ENCODE measurements around the gene MYT1. TPM values are rescaled to one million over a fixed set of nuclear protein-coding genes. Genes with fewer than 3 reads are reported as not detected.
A peak's percentile ranks its signal among the peaks of the same experiment; 100 is the strongest.
"Not testable (repeated sequence)": the region's sequence is repeated elsewhere in the genome, so short reads cannot be mapped to it uniquely, and the experiment has no call there.

MYT1 gene
- polyA plus RNA-seq, 6 donors from 2014 or later, result not detected

GRCh38 chr20:64276817-64277216 is 112.6 kb downstream of the MYT1 start:
- H3K9me3 Mint-ChIP-seq, result no peaks in the 10 kb centered on the region
- no peaks in the 10 kb centered on the region for H3K27me3 Mint-ChIP-seq
- no peak for DNase-seq
- no peak overlapping the region for H3K27ac Mint-ChIP-seq
- H3K36me3 Mint-ChIP-seq, result peaks cover 16% of the 10 kb centered on the region in 2 donors
- ATAC-seq (ENCODE audit: low read depth in 2 of 2), result no peak
- H3K4me1 Mint-ChIP-seq, result peaks cover 1 to 6% (median 1%) of the 10 kb centered on the region in 3 donors
- no peak overlapping the region for H3K4me3 Mint-ChIP-seq

- no peak for DNase-seq
- peaks cover 13 to 16% of the 10 kb centered on the region in 2 donors for H3K36me3 Mint-ChIP-seq
- H3K27me3 Mint-ChIP-seq, result no peaks in the 10 kb centered on the region
- H3K9me3 Mint-ChIP-seq, result no peaks in the 10 kb centered on the region
- H3K4me1 Mint-ChIP-seq, result peaks cover 0 to 6% (median 0%) of the 10 kb centered on the region in 3 donors
- peak overlapping the region in 1 of 6 donors; percentile 7 for H3K27ac Mint-ChIP-seq
- ATAC-seq (ENCODE audit: low read depth in 2 of 2), result no peak
- no peak overlapping the region for H3K4me3 Mint-ChIP-seq
These were observed 113.5 kb downstream of the MYT1 start for GRCh38 chr20:64277571-64278316.

DNA sequence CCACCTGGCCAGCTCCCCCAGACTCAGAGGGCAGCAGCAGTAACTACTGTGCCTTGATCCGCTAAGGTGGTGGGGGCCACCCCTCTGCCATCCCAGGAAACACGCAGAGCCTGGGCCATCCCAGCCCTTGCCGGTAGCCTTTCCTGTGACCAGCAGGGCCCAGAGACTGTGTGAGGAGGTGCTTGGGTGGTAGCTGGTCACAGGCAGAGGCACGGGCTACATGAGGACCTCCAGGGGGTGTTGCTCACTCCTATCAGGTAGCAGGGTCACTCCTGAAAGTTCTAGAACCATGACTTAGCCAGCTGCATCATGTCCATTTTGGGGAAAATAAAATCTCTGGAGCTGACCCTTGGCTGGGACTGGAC is 114.0 kb downstream of the MYT1 start:
- Mint-ChIP-seq H3K36me3 (peaks cover 8 to 11% of the 10 kb centered on the region in 2 donors), H3K27me3 (no peaks in the 10 kb centered on the region), H3K27ac (no peak overlapping the region), H3K4me3 (no peak overlapping the region), H3K4me1 (peaks cover 0 to 6% (median 0%) of the 10 kb centered on the region in 3 donors), H3K9me3 (no peaks in the 10 kb centered on the region)
- no peak for DNase-seq
- no peak for ATAC-seq (ENCODE audit: low read depth in 2 of 2)

GRCh38 chr20:64279826-64280459 is 115.7 kb downstream of the MYT1 start:
- Mint-ChIP-seq H3K9me3 (no peaks in the 10 kb centered on the region), H3K4me3 (no peak overlapping the region), H3K27ac (peak overlapping the region in 1 of 6 donors; percentile 64), H3K36me3 (peaks cover 0 to 7% of the 10 kb centered on the region in 2 donors), H3K27me3 (no peaks in the 10 kb centered on the region), H3K4me1 (peaks cover 0 to 9% (median 0%) of the 10 kb centered on the region in 3 donors)
- ATAC-seq (ENCODE audit: low read depth in 2 of 2) (no peak), DNase-seq (no peak)

- Mint-ChIP-seq H3K27ac (peak overlapping the region in 2 of 6 donors; percentile 44 to 64), H3K27me3 (no peaks in the 10 kb centered on the region), H3K36me3 (peaks cover 0 to 7% of the 10 kb centered on the region in 2 donors), H3K4me1 (peaks cover 0 to 9% (median 0%) of the 10 kb centered on the region in 3 donors), H3K9me3 (no peaks in the 10 kb centered on the region), H3K4me3 (no peak overlapping the region)
- no peak for DNase-seq
- no peak for ATAC-seq (ENCODE audit: low read depth in 2 of 2)
These were observed 116.2 kb downstream of the MYT1 start for GRCh38 chr20:64280460-64280843.

- ATAC-seq (ENCODE audit: low read depth in 2 of 2) (no peak), DNase-seq (no peak)
- H3K4me3 Mint-ChIP-seq, result no peak overlapping the region
- no peaks in the 10 kb centered on the region for H3K36me3 Mint-ChIP-seq
- peaks cover 0 to 9% (median 0%) of the 10 kb centered on the region in 3 donors for H3K4me1 Mint-ChIP-seq
- no peaks in the 10 kb centered on the region for H3K9me3 Mint-ChIP-seq
- H3K27ac Mint-ChIP-seq, result no peak overlapping the region
- H3K27me3 Mint-ChIP-seq, result no peaks in the 10 kb centered on the region
These were observed 119.4 kb downstream of the MYT1 start for GRCh38 chr20:64283646-64284045.

DNA sequence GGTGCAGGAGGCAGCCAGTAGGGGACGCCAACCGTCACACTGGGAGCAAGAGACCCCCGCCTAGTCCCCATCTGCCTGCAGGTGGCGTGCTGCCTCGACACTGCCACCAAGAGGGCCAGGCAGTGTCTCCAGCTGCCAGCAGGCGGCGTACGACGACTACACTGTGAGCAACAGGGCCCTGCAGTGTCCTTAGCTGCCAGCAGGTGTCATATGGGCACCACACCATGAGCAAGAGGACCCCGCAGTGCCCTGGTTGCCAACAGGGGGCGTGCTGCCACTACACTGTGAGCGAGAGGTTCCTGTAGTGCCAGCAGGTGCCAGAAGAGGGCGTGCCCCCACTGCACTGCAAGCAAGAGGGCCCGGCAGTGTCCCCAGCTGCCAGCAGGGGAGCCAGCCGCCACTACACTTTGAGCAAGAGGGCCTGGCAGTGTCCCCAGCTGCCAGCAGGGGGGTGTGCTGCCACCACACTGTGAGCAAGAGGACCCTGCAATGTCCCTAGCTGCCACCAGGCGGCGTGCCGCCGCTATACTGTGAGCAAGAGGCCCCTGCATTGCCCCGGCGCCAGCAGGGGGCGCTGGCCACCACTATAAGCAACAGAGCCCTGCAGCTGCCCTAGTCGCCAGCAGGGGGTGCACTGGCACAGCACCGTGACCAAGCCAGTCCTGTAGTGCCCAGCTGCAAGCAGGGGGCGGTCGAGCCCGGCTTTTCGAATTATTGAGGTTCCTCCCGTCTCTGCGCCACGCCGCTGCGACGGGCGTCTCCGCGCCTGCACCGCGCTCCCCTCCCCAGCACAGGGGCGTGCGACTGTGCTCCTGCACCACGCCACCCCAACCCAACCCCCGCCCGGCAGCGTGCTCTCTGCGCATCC is 121.6 kb downstream of the MYT1 start:
- H3K9me3 Mint-ChIP-seq, H3K4me3 Mint-ChIP-seq, H3K27me3 Mint-ChIP-seq, H3K4me1 Mint-ChIP-seq, H3K36me3 Mint-ChIP-seq: not testable (repeated sequence)
- ATAC-seq (ENCODE audit: low read depth in 2 of 2) (peak; percentile 83 to 87), DNase-seq (peak; percentile 59)
- H3K27ac Mint-ChIP-seq, result peak overlapping the region in 2 of 6 donors; percentile 23 to 63

GRCh38 chr20:64286447-64287263 is 122.4 kb downstream of the MYT1 start:
- not testable (repeated sequence) for DNase-seq, H3K4me1 Mint-ChIP-seq, H3K9me3 Mint-ChIP-seq, H3K27ac Mint-ChIP-seq, H3K36me3 Mint-ChIP-seq, H3K27me3 Mint-ChIP-seq, H3K4me3 Mint-ChIP-seq
- ATAC-seq (ENCODE audit: low read depth in 2 of 2), result peak in 1 of 2 donors; percentile 5

DNA sequence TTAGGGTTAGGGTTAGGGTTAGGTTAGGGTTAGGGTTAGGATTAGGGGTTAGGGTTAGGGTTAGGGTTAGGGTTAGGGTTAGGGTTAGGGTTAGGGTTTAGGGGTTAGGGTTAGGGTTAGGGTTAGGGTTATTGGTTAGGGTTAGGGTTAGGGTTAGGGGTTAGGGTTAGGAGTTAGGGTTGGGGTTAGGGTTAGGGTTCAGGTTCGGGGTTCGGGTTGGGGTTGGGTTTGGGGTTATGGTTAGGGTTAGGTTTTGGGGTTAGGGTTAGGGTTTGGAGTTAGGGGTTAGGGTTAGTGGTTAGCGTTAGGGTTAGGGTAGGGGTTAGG is 123.0 kb downstream of the MYT1 start:
- not testable (repeated sequence) for H3K36me3 Mint-ChIP-seq; H3K27ac Mint-ChIP-seq; H3K27me3 Mint-ChIP-seq; H3K4me1 Mint-ChIP-seq; DNase-seq; ATAC-seq (ENCODE audit: low read depth in 2 of 2); H3K9me3 Mint-ChIP-seq; H3K4me3 Mint-ChIP-seq

Other genes starting within 250 kb of the MYT1 start
- 10 to 100 TPM; 11.3 to 62.0 (median 31.7) TPM for gene UCKL1, start 208.0 kb upstream of the MYT1 start, polyA plus RNA-seq (ENCODE audit: low read depth in 6 of 6)
- gene ZNF512B, start 194.5 kb upstream of the MYT1 start, polyA plus RNA-seq (ENCODE audit: low read depth in 6 of 6), result under 1 TPM in 5 of 6 donors, not detected in 1; 0.16 to 0.69 (median 0.60) TPM
- gene SAMD10, start 184.8 kb upstream of the MYT1 start, polyA plus RNA-seq (ENCODE audit: low read depth in 6 of 6), result 1 to 10 TPM; 2.0 to 7.1 (median 5.8) TPM
- 10 to 100 TPM; 46.4 to 83.8 (median 66.9) TPM for gene PRPF6, start 183.3 kb upstream of the MYT1 start, polyA plus RNA-seq (ENCODE audit: low read depth in 6 of 6)
- gene C20orf204, start 128.3 kb upstream of the MYT1 start, polyA plus RNA-seq (ENCODE audit: low read depth in 6 of 6), result under 1 TPM in 1 of 6 donors, not detected in 5; 0.05 TPM
- not detected for gene SOX18, start 114.8 kb upstream of the MYT1 start, polyA plus RNA-seq (ENCODE audit: low read depth in 6 of 6)
- gene TCEA2, start 101.3 kb upstream of the MYT1 start, polyA plus RNA-seq (ENCODE audit: low read depth in 6 of 6), result 10 to 100 TPM; 30.2 to 51.5 (median 41.4) TPM
- gene RGS19, start 84.9 kb upstream of the MYT1 start, polyA plus RNA-seq (ENCODE audit: low read depth in 6 of 6), result 100 to 1,000 TPM; 112 to 170 (median 132) TPM
- gene OPRL1, start 84.4 kb upstream of the MYT1 start, polyA plus RNA-seq (ENCODE audit: low read depth in 6 of 6), result 1 to 10 TPM in 5 of 6 donors, under 1 TPM in 1; 0.91 to 3.4 (median 2.3) TPM
- gene LKAAEAR1, start 80.1 kb upstream of the MYT1 start, polyA plus RNA-seq (ENCODE audit: low read depth in 6 of 6), result under 1 TPM in 1 of 6 donors, not detected in 5; 0.47 TPM
- gene NPBWR2, start 56.9 kb upstream of the MYT1 start, polyA plus RNA-seq (ENCODE audit: low read depth in 6 of 6), result not detected
- 100 to 1,000 TPM in 1 of 6 donors, 10 to 100 TPM in 5; 47.3 to 127 (median 72.2) TPM for gene PCMTD2, start 91.3 kb downstream of the MYT1 start, polyA plus RNA-seq (ENCODE audit: low read depth in 6 of 6)